Limb (tissue), 2 donors: ENCODE results near the gene ISG15.

ENCODE experiments used
- DNase-seq, 2 donors: peaks; one replicate each; pipeline ENCODE4 v3.0.0-alpha.2; 2016; ENCODE audit errors: extremely low spot score in 2 of 2

The ISG15 gene

GRCh38 chr1:1059494-1060280 lies 46.4 kb downstream of the ISG15 start:
- DNase-seq, result peak; percentile 36 to 89

- DNase-seq, result no peak
These were observed 47.1 kb downstream of the ISG15 start for GRCh38 chr1:1060281-1061000.

GRCh38 chr1:1061682-1062345 lies 48.5 kb downstream of the ISG15 start:
- no peak for DNase-seq

GRCh38 chr1:1062348-1063163 lies 49.3 kb downstream of the ISG15 start:
- DNase-seq, result no peak

GRCh38 chr1:1063261-1063944 lies 50.1 kb downstream of the ISG15 start:
- no peak for DNase-seq
